ENCODE data around the gene SSH2.

Gene SSH2

DNA sequence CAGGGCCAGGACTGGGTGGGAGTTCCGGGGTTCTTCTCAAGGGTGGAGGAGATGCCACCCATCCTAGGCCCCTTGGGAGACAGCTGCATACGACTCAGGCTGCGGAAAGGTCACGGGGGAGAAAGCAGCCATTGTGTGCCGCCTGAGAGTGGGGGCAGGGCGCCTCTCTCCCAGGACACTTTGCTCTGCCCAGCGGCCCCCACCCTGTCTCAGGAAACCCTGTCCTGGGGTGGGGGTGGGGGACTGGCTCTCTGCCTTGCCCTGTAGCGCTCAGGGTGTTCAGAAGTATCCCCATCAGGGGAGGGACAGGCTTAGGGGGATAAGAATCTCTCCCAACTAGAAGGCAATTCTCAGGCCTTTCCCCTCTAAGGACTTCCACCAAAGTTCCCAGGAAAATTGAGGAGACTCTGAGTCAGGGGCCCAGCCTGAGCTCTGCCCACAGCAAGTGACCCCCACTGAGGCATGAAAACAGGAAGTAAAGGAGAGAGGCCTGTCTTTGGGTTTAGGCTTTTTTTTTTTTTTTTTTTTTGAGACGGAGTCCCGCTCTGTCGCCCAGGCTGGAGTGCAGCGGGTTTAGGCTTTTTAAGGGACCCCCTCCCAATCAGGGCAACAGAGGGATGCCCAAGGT, 345.5 kb downstream of the SSH2 start:
- peaks cover 3% of the 10 kb centered on the region for H3K36me3 Mint-ChIP-seq
- H3K4me3 Mint-ChIP-seq, result peak overlapping the region; percentile 59
- H3K4me1 Mint-ChIP-seq (ENCODE audit: low read depth), result peaks cover 45% of the 10 kb centered on the region
- H3K27me3 Mint-ChIP-seq, result no peaks in the 10 kb centered on the region
- peak overlapping the region; percentile 78 for H3K27ac Mint-ChIP-seq
- H3K9me3 Mint-ChIP-seq (ENCODE audit: low read depth), result no peaks in the 10 kb centered on the region

- Mint-ChIP-seq H3K27me3 (no peaks in the 10 kb centered on the region), H3K9me3 (ENCODE audit: low read depth) (no peaks in the 10 kb centered on the region), H3K36me3 (peaks cover 3% of the 10 kb centered on the region), H3K4me3 (peak overlapping the region; percentile 6), H3K27ac (peak overlapping the region; percentile 50), H3K4me1 (ENCODE audit: low read depth) (peaks cover 45% of the 10 kb centered on the region)
Measured at GRCh38 chr17:29583324-29584248, 346.4 kb downstream of the SSH2 start.

DNA sequence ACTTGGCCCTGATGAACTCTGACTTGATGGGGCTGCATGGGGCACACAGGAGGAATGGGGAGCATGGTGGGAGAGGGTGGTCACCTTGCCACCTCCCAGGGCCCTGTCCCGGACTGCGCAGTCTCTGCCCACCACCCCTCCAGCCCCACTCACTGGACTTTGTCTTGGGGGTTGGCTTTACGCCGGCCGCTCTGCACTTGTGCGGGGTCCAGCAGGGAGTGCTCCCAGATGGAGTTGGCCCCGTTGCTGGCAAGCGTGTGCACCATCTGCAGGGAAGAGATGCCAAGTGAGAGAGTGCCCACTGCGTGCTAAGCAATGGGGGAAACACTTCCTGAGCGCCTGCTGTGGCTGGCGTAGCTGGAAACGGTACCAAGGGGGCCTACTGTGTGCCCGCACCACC, 347.3 kb downstream of the SSH2 start:
- Mint-ChIP-seq H3K36me3 (peaks cover 3% of the 10 kb centered on the region), H3K4me3 (no peak overlapping the region), H3K27ac (no peak overlapping the region), H3K9me3 (ENCODE audit: low read depth) (no peaks in the 10 kb centered on the region), H3K4me1 (ENCODE audit: low read depth) (peaks cover 41% of the 10 kb centered on the region), H3K27me3 (no peaks in the 10 kb centered on the region)

GRCh38 chr17:29582254-29582765, 347.7 kb downstream of the SSH2 start:
- H3K27me3 Mint-ChIP-seq, result no peaks in the 10 kb centered on the region
- peak overlapping the region; percentile 58 for H3K27ac Mint-ChIP-seq
- H3K36me3 Mint-ChIP-seq, result peaks cover 3% of the 10 kb centered on the region

GRCh38 chr17:29581583-29582253, 348.3 kb downstream of the SSH2 start:
- H3K36me3 Mint-ChIP-seq, result peaks cover 3% of the 10 kb centered on the region
- no peaks in the 10 kb centered on the region for H3K27me3 Mint-ChIP-seq
- no peak overlapping the region for H3K4me3 Mint-ChIP-seq
- H3K4me1 Mint-ChIP-seq (ENCODE audit: low read depth), result peaks cover 33% of the 10 kb centered on the region
- no peaks in the 10 kb centered on the region for H3K9me3 Mint-ChIP-seq (ENCODE audit: low read depth)
- H3K27ac Mint-ChIP-seq, result peak overlapping the region; percentile 58

More at GRCh38 chr17:29582254-29582765, 347.7 kb downstream of the SSH2 start:
- peaks cover 37% of the 10 kb centered on the region for H3K4me1 Mint-ChIP-seq (ENCODE audit: low read depth)
- no peak overlapping the region for H3K4me3 Mint-ChIP-seq
- H3K9me3 Mint-ChIP-seq (ENCODE audit: low read depth), result no peaks in the 10 kb centered on the region

DNA sequence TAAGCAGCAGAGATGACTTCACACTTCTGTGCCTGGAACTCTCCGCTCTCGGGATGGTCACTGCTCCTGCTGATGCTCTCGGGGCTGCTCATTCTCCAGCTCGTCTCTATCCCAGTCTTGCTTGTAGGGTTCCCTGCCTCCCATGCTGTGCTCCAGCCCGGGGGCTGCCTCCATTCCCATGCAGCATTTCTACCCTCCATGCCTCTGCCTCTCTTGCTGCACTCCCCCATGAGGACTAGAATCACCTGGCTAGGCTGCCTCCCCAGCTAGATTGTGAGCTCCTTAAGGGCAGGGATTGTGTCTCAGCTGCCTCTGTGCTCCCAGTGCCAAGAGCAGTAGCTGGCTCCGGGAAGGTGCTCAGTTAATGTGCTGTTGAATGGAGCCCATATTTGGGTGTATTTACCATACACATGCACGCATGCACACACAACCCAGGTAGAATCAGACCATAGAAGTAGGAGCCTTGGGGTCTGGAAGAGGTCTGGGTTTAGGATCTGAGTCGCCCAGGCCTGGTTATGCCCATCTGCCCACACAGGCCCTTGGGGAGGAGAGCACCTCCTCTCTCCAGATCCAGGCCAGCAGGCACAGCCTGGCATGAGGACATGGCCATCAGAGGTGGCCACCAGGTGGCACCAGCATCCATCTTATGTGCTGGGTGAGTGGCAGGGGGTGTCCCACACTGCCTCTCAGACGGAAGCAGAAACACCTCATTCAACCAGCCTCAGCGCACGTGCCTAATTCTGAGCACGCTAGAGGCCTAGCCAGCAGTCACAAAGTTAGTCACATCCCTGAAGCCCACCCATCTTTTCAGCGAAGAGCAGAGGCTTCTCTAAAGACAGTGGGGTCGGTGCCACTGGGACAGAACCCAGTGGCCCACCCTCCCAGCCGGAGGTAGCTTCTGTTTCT, 349.9 kb downstream of the SSH2 start:
- Mint-ChIP-seq H3K27me3 (no peaks in the 10 kb centered on the region), H3K27ac (peak overlapping the region; percentile 93), H3K9me3 (ENCODE audit: low read depth) (no peaks in the 10 kb centered on the region), H3K4me1 (ENCODE audit: low read depth) (peaks cover 18% of the 10 kb centered on the region), H3K4me3 (peak overlapping the region; percentile 56), H3K36me3 (peaks cover 3% of the 10 kb centered on the region)

GRCh38 chr17:29578626-29579485, 351.2 kb downstream of the SSH2 start:
- H3K27me3 Mint-ChIP-seq, result no peaks in the 10 kb centered on the region
- H3K36me3 Mint-ChIP-seq, result peaks cover 3% of the 10 kb centered on the region

GRCh38 chr17:29577385-29578211, 352.4 kb downstream of the SSH2 start:
- Mint-ChIP-seq H3K9me3 (ENCODE audit: low read depth) (no peaks in the 10 kb centered on the region), H3K4me3 (no peak overlapping the region), H3K4me1 (ENCODE audit: low read depth) (peaks cover 11% of the 10 kb centered on the region), H3K27me3 (no peaks in the 10 kb centered on the region), H3K27ac (no peak overlapping the region), H3K36me3 (peaks cover 3% of the 10 kb centered on the region)

More at GRCh38 chr17:29578626-29579485, 351.2 kb downstream of the SSH2 start:
- peaks cover 9% of the 10 kb centered on the region for H3K4me1 Mint-ChIP-seq (ENCODE audit: low read depth)
- H3K4me3 Mint-ChIP-seq, result no peak overlapping the region
- H3K27ac Mint-ChIP-seq, result no peak overlapping the region
- H3K9me3 Mint-ChIP-seq (ENCODE audit: low read depth), result no peaks in the 10 kb centered on the region

GRCh38 chr17:29577001-29577370, 353.0 kb downstream of the SSH2 start:
- Mint-ChIP-seq H3K4me3 (no peak overlapping the region), H3K27ac (no peak overlapping the region), H3K36me3 (peaks cover 3% of the 10 kb centered on the region), H3K9me3 (ENCODE audit: low read depth) (no peaks in the 10 kb centered on the region), H3K4me1 (ENCODE audit: low read depth) (peaks cover 9% of the 10 kb centered on the region), H3K27me3 (no peaks in the 10 kb centered on the region)

DNA sequence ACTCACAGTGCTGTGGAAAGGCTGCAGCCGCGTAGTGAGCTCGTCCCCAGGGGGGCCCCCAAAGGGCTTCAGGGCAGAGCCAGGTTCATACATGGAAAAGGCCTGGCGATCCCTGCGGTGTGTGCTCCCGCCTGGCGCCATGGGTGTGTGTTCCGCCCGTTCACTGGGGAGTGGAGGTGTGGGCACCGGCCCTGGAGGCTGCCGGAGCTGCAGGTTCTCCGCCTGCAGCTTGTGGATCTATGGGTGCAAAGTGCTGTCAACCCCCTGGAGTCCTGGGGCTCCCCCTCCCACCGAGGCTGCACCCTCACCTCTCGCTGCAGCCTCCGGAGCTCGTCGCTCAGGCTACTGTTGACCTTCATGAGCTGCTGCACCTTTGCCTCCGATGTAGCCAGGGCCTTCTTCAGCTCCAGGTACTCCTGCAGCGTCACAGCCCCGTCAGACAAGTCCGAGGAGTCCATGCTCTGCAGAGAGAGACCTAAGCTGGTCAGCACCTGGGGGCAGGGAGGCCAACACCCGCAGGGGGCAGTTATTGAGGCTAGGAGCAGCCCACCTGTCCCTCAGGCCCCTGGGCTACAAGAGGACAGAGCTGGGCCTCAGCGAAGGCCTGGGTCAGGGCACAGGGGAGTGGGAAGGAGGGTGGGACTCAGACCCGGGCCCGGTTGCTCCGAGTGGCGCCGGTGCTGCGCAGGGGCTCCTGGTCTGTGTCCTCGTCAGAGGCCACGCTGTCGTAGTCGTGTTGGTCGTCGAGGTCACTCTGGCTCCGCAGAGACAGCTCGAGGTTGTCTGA, 353.6 kb downstream of the SSH2 start:
- peaks cover 9% of the 10 kb centered on the region for H3K4me1 Mint-ChIP-seq (ENCODE audit: low read depth)
- no peak overlapping the region for H3K4me3 Mint-ChIP-seq
- no peaks in the 10 kb centered on the region for H3K27me3 Mint-ChIP-seq
- H3K27ac Mint-ChIP-seq, result no peak overlapping the region
- peaks cover 3% of the 10 kb centered on the region for H3K36me3 Mint-ChIP-seq
- H3K9me3 Mint-ChIP-seq (ENCODE audit: low read depth), result no peaks in the 10 kb centered on the region
